Globus pallidus (tissue), 1 donor: ENCODE measurements around the gene CC2D2B.
A peak's percentile ranks its signal among the peaks of the same experiment; 100 is the strongest.
"Not testable (repeated sequence)": the region's sequence is repeated elsewhere in the genome, so short reads cannot be mapped to it uniquely, and the experiment has no call there.

Experiments used
- DNase-seq: peaks from one replicate; pipeline ENCODE4 v3.0.0-alpha.2; 2015; ENCODE audit warnings: low spot score

CC2D2B gene

GRCh38 chr10:95905897-95906580 is 1.7 kb upstream of the CC2D2B start:
- not testable (repeated sequence) for DNase-seq

GRCh38 chr10:95906677-95907455 is 909 bp upstream of the CC2D2B start:
- DNase-seq: peak; percentile 51

GRCh38 chr10:95908450-95908849 is 675 bp downstream of the CC2D2B start:
- DNase-seq: no peak

GRCh38 chr10:95909561-95909960 is 1.8 kb downstream of the CC2D2B start:
- DNase-seq: no peak

- DNase-seq: not testable (repeated sequence)
Measured at GRCh38 chr10:95916039-95916438, 8.3 kb downstream of the CC2D2B start.

- no peak for DNase-seq
Measured at GRCh38 chr10:95920798-95921426, 13.1 kb downstream of the CC2D2B start.

GRCh38 chr10:95925033-95925432 is 17.3 kb downstream of the CC2D2B start:
- no peak for DNase-seq

- DNase-seq: no peak
Measured at GRCh38 chr10:95935429-95935828, 27.7 kb downstream of the CC2D2B start.

- DNase-seq: no peak
Measured at GRCh38 chr10:95941115-95941514, 33.3 kb downstream of the CC2D2B start.

GRCh38 chr10:95963202-95963990 is 55.6 kb downstream of the CC2D2B start:
- no peak for DNase-seq

- DNase-seq: no peak
Measured at GRCh38 chr10:95963991-95964389, 56.2 kb downstream of the CC2D2B start.

- DNase-seq: no peak
Measured at GRCh38 chr10:95964756-95965155, 57.0 kb downstream of the CC2D2B start.

GRCh38 chr10:95976362-95977229 is 68.8 kb downstream of the CC2D2B start:
- DNase-seq: peak; percentile 1

GRCh38 chr10:95982200-95982599 is 74.4 kb downstream of the CC2D2B start:
- DNase-seq: no peak

GRCh38 chr10:95987685-95988426 is 80.1 kb downstream of the CC2D2B start:
- no peak for DNase-seq

- DNase-seq: no peak
Measured at GRCh38 chr10:95988702-95989101, 80.9 kb downstream of the CC2D2B start.

- DNase-seq: not testable (repeated sequence)
Measured at GRCh38 chr10:95994376-95994775, 86.6 kb downstream of the CC2D2B start.

GRCh38 chr10:95998255-95998784 is 90.5 kb downstream of the CC2D2B start:
- DNase-seq: no peak

- no peak for DNase-seq
Measured at GRCh38 chr10:96013956-96014355, 106.2 kb downstream of the CC2D2B start.

- no peak for DNase-seq
Measured at GRCh38 chr10:96014473-96015102, 106.8 kb downstream of the CC2D2B start.
